GM21723 (cell line): ENCODE data around the gene RIMBP2.

Source experiments
- ATAC-seq: cut with Tn5 transposase; IDR thresholded peaks from one replicate; pipeline ENCODE4 v1.9.1; 2021; ENCODE audit warnings: mild to moderate bottlenecking, moderate library complexity; ENCODE audit not compliant: unreplicated experiment

Gene RIMBP2

DNA sequence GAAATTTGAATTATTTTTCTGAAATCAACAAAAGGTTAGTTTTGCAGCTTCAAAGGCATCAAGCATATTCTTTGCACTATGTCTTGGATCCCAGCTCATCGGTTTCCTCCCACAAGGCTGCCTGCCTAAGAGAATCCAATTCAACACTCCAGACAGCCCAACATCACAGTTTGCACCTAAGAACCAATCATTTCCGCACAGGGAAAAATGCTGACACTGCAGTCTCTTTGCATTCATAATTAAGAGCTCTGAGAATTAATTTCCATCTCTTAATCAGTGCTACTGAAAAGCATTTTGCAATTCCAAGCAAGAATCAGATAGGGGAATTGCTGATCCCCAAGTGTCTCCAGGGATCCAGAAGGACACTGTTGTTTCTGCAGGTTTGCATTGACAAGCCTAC, 202.5 kb downstream of the RIMBP2 start:
- no peak for ATAC-seq

GRCh38 chr12:130511285-130511684, 204.8 kb downstream of the RIMBP2 start:
- ATAC-seq: no peak

DNA sequence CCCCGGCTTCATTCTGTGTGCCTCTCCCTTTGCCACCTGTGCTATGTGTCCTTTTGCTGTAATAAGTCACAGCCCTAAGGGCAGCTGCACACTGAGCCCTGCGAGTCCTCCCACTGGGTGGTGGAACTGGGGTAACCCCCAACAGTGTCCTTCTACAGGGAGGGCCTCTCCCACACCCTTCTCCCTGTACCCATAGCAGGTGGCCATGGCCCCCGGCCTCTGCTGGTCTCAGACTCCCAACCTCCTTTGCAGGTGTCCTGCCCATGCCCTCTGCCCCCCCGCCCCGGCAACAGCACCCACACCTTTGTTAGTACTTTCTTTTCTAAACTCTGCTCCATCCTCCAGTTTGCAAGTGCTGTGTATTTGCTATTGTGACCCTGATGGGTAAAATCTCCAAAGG, 206.6 kb downstream of the RIMBP2 start:
- ATAC-seq: no peak

DNA sequence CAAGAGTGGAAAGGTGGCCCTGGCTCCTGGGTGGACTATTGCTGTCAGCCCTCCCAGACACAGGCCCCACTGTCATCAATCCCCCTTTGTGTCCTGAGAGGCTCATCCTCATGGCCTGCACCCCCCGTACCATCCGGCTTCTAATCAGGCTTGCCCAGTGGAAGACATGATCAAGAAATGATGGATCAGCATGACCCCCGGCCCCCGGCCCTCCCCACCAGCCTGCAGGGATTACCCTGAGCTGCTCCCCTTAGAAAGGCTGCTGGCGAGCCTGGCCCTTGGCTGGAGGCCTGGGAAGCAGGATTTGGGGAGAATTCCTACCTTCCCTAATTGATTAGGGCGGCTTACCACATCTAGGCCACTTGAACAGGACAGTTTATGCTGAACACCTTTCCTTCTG, 207.3 kb downstream of the RIMBP2 start:
- no peak for ATAC-seq

GRCh38 chr12:130508318-130508717, 207.8 kb downstream of the RIMBP2 start:
- no peak for ATAC-seq

- no peak for ATAC-seq
Observed at GRCh38 chr12:130506844-130507243, 209.3 kb downstream of the RIMBP2 start.

DNA sequence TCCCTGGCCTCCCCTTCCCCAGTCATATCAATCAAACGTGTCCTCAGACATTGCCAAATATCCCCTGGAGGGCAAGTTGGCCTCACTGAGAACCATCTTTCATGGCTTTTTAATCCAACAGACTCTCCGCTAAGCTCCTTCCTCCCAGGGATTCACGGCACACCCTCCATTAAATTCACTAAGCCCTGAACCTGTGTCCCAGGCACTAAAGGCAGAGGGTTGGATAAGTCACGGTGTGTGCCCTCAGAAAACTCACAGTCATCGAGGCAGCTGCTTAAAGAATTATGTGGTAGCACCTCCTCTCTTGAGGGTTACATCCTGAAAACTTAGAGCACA, 211.3 kb downstream of the RIMBP2 start:
- no peak for ATAC-seq

DNA sequence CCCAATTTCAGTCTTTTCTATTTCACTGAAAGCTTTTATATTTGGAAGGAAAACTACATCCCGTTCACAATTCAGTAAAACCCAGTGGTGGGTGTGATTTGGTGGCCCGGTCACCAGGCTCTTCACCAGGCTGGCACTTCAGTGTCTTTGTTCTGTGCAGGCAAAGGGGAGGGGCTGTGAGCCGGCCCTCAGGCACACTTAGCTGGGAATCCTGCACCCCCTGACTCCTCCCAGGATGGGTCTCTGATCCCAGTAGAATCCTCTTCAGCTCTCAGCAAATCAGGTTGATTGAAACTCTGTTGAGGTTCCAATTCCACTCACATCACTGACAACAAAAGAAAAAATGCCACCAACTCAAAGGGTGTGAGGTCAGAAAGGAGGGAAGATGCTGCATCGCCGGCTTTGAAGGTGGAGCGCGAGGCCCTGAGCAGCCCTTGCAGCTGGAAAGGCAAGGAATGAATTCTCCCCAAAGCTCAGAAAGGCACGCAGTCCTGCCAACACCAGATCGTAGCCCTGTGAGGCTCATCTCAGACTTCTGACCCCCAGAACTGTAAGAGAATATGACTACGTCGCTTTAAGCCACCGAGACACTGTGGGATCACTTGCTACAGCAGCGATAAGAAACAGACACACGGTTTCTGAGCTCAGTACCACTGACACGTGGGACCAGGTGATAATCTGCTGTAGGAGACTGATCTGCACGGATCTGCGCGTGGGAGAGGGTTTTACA, 211.8 kb downstream of the RIMBP2 start:
- ATAC-seq: no peak

DNA sequence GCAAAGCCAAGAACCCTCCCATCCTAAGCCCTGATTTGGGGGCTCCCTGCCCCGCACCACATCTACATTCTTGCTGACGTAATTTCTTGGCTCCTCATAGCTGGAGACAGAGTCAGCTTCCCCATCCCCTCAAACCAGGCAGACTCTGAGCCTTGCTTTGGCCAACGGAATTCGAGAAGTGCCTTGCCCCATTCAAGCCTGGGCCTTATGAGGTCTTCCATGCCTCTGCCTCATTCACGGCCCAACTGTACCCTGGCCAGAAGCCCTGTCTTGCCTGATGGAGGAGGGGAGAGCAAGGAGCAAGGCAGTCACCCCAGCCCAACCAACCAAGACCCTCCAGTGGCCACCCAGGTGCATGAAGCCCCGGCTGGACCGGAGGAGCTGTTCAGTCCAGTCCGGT, 214.3 kb downstream of the RIMBP2 start:
- no peak for ATAC-seq

DNA sequence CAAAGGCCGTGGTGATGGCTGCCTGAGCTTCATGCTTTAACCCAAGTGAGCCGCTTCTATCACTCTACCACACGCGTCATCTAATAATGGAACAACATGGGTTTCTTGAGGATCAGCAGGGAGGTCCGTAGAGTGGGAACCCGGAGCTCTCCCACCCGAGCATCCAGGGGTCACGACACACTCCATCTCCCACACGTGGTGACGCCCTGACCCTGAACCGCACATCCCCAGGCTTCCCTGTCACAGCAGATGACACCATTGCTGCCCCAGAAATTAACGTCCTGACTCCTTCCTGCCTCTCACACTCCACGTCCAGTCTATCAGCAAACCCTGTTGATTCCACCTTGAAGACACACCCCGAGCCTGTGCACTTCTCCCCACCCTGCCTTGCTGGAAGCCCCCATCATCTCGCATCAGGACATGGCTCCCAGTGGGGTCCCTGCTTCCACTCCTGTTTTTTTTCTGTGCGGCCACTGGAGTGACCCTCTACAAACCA, 215.2 kb downstream of the RIMBP2 start:
- no peak for ATAC-seq

DNA sequence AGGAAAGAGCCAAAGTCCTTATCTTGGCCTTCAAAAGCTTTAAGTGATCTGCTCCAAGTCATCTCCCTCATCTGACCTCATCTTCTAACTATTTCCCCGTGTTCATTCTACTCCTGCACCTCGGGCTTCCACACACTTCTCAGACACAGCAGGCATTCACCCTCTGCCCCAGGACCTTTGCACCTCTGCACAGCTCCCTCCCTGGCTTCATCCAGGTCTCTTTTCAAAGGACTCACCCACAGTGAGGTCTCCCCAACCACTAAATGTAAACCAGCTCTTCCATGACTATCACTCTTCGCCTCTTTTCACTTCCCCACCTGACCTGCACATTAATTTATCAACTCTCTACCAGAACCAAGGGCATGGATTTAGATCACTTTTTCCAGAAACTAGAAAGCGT, 216.6 kb downstream of the RIMBP2 start:
- no peak for ATAC-seq

- no peak for ATAC-seq
Observed at GRCh38 chr12:130498589-130499385, 217.3 kb downstream of the RIMBP2 start.

GRCh38 chr12:130497991-130498390, 218.1 kb downstream of the RIMBP2 start:
- ATAC-seq: no peak

DNA sequence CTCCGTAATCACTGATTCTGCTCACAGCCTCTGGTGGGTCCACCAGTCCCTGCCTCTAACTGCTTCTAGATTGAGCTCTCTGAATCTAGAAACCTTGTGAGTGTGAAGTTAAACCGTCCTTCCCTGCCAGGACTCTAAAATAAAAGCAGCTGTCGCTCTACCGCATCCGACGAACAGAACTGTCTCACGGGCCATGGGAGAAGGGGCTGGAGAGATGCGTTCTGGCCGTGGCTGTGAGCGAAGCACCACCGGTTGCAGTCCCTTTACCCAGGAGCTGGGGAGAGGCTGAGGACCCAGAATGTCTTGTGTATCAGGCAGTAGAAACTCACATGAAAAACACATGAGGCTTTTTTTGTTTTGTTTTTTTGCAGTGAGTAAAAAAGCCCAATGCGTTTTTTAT, 218.8 kb downstream of the RIMBP2 start:
- ATAC-seq: no peak

GRCh38 chr12:130496516-130497120, 219.5 kb downstream of the RIMBP2 start:
- no peak for ATAC-seq

DNA sequence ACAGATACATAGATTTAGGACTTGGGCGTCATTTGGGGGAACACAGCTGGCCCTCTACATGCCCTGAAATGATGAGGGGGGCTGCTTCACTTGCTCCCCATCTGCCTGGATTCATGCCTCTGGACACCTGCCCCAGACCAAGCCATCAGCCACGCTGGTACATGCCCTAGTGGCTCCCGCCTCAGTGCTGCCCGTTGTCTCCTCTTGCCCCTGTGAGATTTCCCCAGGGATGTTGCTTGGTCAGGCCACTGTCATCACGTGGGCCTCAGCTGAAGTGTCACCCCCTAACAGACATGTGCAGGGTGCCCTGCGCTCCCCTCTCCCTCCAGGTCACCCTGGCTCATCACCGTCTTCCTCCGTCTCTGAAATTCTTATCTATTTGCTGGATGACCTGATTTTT, 220.9 kb downstream of the RIMBP2 start:
- no peak for ATAC-seq

GRCh38 chr12:130494736-130495135, 221.4 kb downstream of the RIMBP2 start:
- ATAC-seq: no peak

GRCh38 chr12:130493951-130494350, 222.1 kb downstream of the RIMBP2 start:
- ATAC-seq: no peak

DNA sequence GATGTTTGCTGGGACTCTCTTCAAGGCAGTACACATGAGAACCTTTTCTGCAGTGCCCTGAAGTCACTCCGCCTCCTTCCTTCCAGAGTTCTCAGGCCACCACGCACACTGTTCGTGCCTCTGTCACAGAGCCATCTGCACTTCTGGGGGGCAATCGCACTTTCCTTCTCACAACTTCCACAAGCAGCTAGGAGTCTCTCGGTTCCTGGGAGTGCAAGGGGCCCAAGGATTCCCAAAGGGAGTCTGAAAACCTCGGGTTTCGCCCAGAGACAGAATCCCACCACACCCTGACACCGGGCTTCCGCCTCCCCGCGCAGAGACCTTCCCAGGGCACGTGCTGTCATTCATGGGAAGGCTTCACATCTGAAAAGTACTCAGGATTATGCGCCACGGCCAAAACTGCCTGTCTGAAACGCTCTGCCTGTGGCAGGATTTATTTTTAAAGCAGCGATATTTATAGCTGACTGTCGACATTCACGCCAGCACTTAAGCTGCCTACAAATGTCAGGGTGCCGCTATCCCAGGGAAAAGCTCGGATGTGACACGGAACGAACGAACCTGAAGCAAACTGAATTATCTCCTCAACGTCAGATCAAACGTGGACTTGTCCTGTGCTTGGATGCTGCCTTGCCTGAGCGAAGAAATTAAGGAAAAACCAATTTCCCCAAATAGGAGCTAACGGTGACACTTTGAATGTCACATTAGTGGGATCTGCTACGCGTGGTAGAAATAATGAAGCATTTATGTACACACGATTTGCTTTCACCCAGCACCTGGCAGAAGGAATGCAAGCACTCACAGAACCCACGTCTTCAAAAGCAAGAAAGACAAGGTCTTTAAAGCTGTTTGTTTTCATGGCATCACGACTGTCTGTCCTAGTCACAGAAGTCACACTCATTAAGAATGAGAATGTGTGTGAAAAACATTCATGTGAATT, 224.4 kb downstream of the RIMBP2 start:
- no peak for ATAC-seq

GRCh38 chr12:130490674-130491073, 225.4 kb downstream of the RIMBP2 start:
- no peak for ATAC-seq

DNA sequence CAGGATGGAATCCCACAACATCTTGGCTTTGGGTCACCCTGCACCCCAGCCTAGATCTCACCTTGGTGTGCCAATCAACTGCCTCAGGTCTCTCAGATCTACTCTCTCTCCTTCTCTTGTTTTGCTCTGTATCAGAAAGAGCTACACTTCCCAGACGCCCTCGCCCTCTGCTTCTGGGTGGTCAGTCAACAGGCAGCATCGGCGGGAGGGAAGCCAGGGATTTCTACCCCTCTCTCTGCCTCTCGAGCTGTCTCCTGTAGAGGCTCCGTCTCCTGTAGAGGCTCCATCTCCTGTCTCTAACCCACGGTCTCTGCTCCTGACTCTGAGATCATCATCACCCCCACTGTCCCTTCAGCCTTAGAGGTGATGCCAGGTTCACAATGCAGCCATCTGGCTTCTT, 226.8 kb downstream of the RIMBP2 start:
- no peak for ATAC-seq
